Testis (tissue), 3 donors: ENCODE measurements around the gene PBX4. TPM values are rescaled to one million over a fixed set of nuclear protein-coding genes. Genes with fewer than 3 reads are reported as not detected.

Source experiments
- DNase-seq: peaks from one replicate; pipeline ENCODE4 v3.0.0-alpha.2; 2019
- H3K27ac ChIP-seq, 2 donors: fragments of 200-600 bp; sonication (generic); one replicate each; pipeline ENCODE4 v1.5.1; 2019
- H3K27me3 ChIP-seq: fragments of 200-600 bp; sonication (generic); one replicate; pipeline ENCODE4 v1.5.1; 2019
- H3K36me3 ChIP-seq: fragments of 200-600 bp; sonication (generic); one replicate; pipeline ENCODE4 v1.5.1; 2017; ENCODE audit warnings: low read depth; ENCODE audit errors: missing control alignments
- H3K4me1 ChIP-seq: fragments of 200-600 bp; sonication (generic); one replicate; pipeline ENCODE4 v1.5.1; 2019
- H3K4me3 ChIP-seq, 2 donors: fragments of 200-600 bp; sonication (generic); one replicate each; pipeline ENCODE4 v1.5.1; 2017 to 2019
- H3K9me3 ChIP-seq: fragments of 200-600 bp; sonication (generic); one replicate; pipeline ENCODE4 v1.5.1; 2017
- CTCF ChIP-seq, 3 experiments: fragments of 450-650 bp in 2 of 3; fragments of 200-600 bp in 1 of 3; sonication (generic) in 1 of 3; IDR thresholded peaks; one replicate each; pipeline ENCODE4 v1.5.1; 2016 to 2019; ENCODE audit warnings: antibody characterized with exemption in 3 of 3, mild to moderate bottlenecking in 2 of 3, moderate library complexity in 1 of 3
- POLR2A ChIP-seq: fragments of 450-650 bp; IDR thresholded peaks from one replicate; pipeline ENCODE4 v1.6.1; 2017; ENCODE audit warnings: antibody characterized with exemption, mild to moderate bottlenecking, moderate library complexity
- WGBS, 2 donors: methylation state at CpG; one replicate each; pipeline ENCODE4 v1.1.5; 2018; 5-methylcytosine and 5-hydroxymethylcytosine counted together
- intact Hi-C: fragments of 100-400 bp; cut with DNase I; formaldehyde crosslinking; loops from one replicate; pipeline ENCODE4 v1.15.1; 2023; ENCODE audit warnings: low total_unique reads
- polyA plus RNA-seq: library from polyadenylated mRNA; stranded (reverse); fragments of 350-450 nt; fragmentation: Illumina TruSeq; extraction: RNeasy Lipid Tissue Mini Kit (QIAGEN cat#74804); gene quantifications from one replicate; pipeline ENCODE4 v1.2.3, GENCODE V29; 2014; ENCODE audit warnings: low read depth, low replicate concordance; ENCODE audit not compliant: insufficient read depth
- total RNA-seq, 2 donors: library from RNA; depleted of rRNA; stranded (reverse); fragments of >200 nt; gene quantifications; one replicate each; pipeline ENCODE4 v1.2.3, GENCODE V29; 2016

Gene PBX4
- total and polyA plus RNA-seq, 3 donors from 2014 or later = 16.2 to 28.3 (median 18.0) TPM

GRCh38 chr19:19623383-19623782 lies 4.9 kb upstream of the PBX4 start:
- no peaks in the 10 kb centered on the region for H3K36me3 ChIP-seq
- intact Hi-C loops = no loop called here

GRCh38 chr19:19619849-19620210 lies 1.3 kb upstream of the PBX4 start:
- Histone ChIP-seq H3K9me3 (no peaks in the 10 kb centered on the region), H3K4me1 (peaks cover 16% of the 10 kb centered on the region), H3K4me3 (no peak overlapping the region), H3K36me3 (no peaks in the 10 kb centered on the region), H3K27ac (no peak overlapping the region), H3K27me3 (no peaks in the 10 kb centered on the region)
- DNase-seq = no peak
- intact Hi-C loops = no loop called here
- TF ChIP-seq POLR2A (no peak), CTCF (IDR thresholded peaks at IDR 0.05) (no peak)
- WGBS, 2 donors = 77 to 87% methylated on average over 7 of the region's 7 CpGs

More at GRCh38 chr19:19623383-19623782, 4.9 kb upstream of the PBX4 start:
- peak; percentile 68 for DNase-seq
- no peaks in the 10 kb centered on the region for H3K27me3 ChIP-seq
- no peak for TF ChIP-seq POLR2A
- no peak for TF ChIP-seq CTCF (IDR thresholded peaks at IDR 0.05)
- peak overlapping the region in 1 of 2 donors; percentile 9 for H3K27ac ChIP-seq
- H3K9me3 ChIP-seq = no peaks in the 10 kb centered on the region
- 48 to 67% methylated on average over 5 of the region's 5 CpGs for WGBS, 2 donors
- H3K4me1 ChIP-seq = peaks cover 25% of the 10 kb centered on the region
- no peak overlapping the region for H3K4me3 ChIP-seq

GRCh38 chr19:19619181-19619848 lies 828 bp upstream of the PBX4 start:
- H3K27me3 ChIP-seq = no peaks in the 10 kb centered on the region
- intact Hi-C loops = no loop called here
- no peak for TF ChIP-seq CTCF (IDR thresholded peaks at IDR 0.05)
- TF ChIP-seq POLR2A = no peak
- no peak overlapping the region for H3K27ac ChIP-seq
- peak overlapping the region; percentile 57 to 62 for H3K4me3 ChIP-seq
- no peaks in the 10 kb centered on the region for H3K9me3 ChIP-seq
- DNase-seq = no peak
- peaks cover 16% of the 10 kb centered on the region for H3K4me1 ChIP-seq
- 20 to 33% methylated on average over 19 to 21 of the region's 21 CpGs for WGBS, 2 donors
- no peaks in the 10 kb centered on the region for H3K36me3 ChIP-seq

GRCh38 chr19:19615086-19615485 lies 3.4 kb downstream of the PBX4 start:
- Histone ChIP-seq H3K4me3 (no peak overlapping the region), H3K9me3 (no peaks in the 10 kb centered on the region), H3K27me3 (no peaks in the 10 kb centered on the region), H3K36me3 (no peaks in the 10 kb centered on the region), H3K4me1 (peaks cover 8% of the 10 kb centered on the region), H3K27ac (no peak overlapping the region)
- DNase-seq = no peak
- intact Hi-C loops = no loop called here
- no peak for TF ChIP-seq CTCF (IDR thresholded peaks at IDR 0.05)
- no peak for TF ChIP-seq POLR2A
- WGBS, 2 donors = 97 to 98% methylated on average over 3 of the region's 3 CpGs

- WGBS, 2 donors = 89 to 96% methylated on average over 4 of the region's 4 CpGs
- no peaks in the 10 kb centered on the region for H3K4me1 ChIP-seq
- no peaks in the 10 kb centered on the region for H3K27me3 ChIP-seq
- intact Hi-C loops = no loop called here
- no peak overlapping the region for H3K4me3 ChIP-seq
- DNase-seq = no peak
- no peak for TF ChIP-seq POLR2A
- TF ChIP-seq CTCF (IDR thresholded peaks at IDR 0.05) = no peak
- H3K36me3 ChIP-seq = no peaks in the 10 kb centered on the region
- H3K9me3 ChIP-seq = no peaks in the 10 kb centered on the region
- no peak overlapping the region for H3K27ac ChIP-seq
Observed at GRCh38 chr19:19613506-19613905, 5.0 kb downstream of the PBX4 start.
